ENCODE results near the gene DHX8.
"Not testable (repeated sequence)": the region's sequence is repeated elsewhere in the genome, so short reads cannot be mapped to it uniquely, and the experiment has no call there.

The DHX8 gene

DNA sequence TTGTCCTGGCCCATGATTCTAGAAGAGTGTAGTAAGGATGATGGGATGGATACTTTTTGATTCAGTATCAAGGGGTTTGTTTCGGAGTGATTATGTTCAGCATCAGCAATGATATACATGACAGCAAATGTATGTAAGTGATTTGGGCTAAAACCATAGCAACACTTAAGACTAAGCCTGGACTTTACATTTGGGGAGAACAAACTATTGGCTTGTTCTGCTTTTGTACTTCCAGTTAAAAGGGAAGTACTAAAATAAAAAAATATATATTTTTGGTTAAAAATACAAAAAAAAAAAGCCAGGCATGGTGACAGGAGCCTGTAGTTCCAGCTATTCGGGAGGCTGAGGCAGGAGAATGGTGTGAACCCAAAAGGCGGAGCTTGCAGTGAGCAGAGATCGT lies 20.5 kb upstream of the DHX8 start:
- TF ChIP-seq POLR2AphosphoS5 (IDR thresholded peaks at IDR 0.05; ENCODE audit: low read depth, low read length): no peak
- no peak for TF ChIP-seq TAF1 (IDR thresholded peaks at IDR 0.05; ENCODE audit: borderline replicate concordance, low read depth, low read length)
- no peak for TF ChIP-seq POLR2A (IDR thresholded peaks at IDR 0.05; ENCODE audit: low read depth, low read length)
- DNase-seq (ENCODE audit: insufficient read length) (no peak), FAIRE-seq (no peak)

DNA sequence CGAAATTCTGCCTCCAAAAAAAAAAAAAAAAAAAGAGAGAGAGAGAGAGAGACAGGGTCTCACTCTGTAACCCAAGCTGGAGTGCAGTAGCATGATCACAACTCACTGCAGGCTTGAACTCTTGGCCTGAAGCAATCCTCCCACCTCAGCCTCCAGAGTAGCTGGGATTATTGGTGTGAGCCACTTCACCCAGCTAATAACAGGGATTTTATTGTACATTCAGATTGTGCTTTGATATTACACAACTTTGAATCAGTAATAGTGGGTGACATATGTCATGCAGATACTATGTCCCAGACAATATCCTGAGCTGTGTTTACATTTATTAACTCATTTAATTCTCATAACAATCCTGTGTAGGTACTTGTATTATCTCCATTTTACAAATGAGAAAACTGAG lies 19.7 kb upstream of the DHX8 start:
- no peak for FAIRE-seq
- DNase-seq (ENCODE audit: insufficient read length): no peak
- TF ChIP-seq TAF1 (IDR thresholded peaks at IDR 0.05; ENCODE audit: borderline replicate concordance, low read depth, low read length) (no peak), POLR2AphosphoS5 (IDR thresholded peaks at IDR 0.05; ENCODE audit: low read depth, low read length) (no peak), POLR2A (IDR thresholded peaks at IDR 0.05; ENCODE audit: low read depth, low read length) (no peak)

DNA sequence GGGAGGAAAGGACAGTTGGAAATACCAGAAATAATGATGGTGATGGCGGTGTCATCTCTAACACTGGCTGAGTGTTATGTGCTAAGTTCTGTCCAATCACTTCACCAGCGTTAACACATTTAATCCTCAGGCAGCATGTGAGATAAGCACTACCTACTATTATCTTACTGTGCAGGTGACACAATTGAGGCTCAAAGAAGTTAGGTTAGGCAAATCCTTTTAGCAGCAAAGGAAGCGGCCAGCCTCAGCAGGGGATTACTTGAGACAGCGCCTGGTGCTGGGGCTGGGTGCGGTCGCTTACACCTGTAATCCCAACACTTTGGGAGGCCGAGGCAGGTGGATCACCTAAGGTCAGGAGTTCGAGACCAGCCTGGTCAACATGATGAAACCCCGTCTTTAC lies 18.7 kb upstream of the DHX8 start:
- FAIRE-seq (no peak), DNase-seq (ENCODE audit: insufficient read length) (no peak)
- TF ChIP-seq POLR2AphosphoS5 (IDR thresholded peaks at IDR 0.05; ENCODE audit: low read depth, low read length) (no peak), POLR2A (IDR thresholded peaks at IDR 0.05; ENCODE audit: low read depth, low read length) (no peak), TAF1 (IDR thresholded peaks at IDR 0.05; ENCODE audit: borderline replicate concordance, low read depth, low read length) (no peak)

DNA sequence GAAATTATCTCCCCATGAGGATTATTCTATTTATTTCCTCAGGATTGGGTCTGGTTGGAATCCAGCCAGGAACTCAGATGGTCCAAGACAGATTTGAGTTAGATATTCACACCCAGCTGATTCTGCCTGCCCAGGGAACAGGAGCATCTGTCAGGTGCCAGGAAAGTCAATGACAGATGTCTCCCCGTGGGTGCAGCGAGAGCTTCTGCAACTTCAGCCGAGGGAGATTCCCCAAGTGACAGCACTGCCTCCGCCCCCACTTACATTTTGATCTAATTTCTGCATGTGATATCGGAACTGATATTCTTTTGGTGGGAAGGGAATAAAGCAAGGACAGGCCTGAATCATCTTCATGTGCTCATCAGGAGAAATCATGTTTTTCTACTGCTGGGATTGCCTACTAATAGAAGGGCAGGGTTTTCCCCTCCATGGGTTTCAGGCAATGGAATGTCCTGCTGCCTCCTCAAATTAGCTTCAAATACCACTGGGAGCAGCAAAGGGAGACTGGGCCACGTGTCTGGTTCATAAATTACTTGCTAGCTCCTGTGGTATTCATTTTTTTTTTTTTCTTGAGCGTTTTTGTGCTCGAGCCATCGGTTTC lies 15.7 kb upstream of the DHX8 start:
- FAIRE-seq (no peak), DNase-seq (ENCODE audit: insufficient read length) (no peak)
- TF ChIP-seq POLR2AphosphoS5 (IDR thresholded peaks at IDR 0.05; ENCODE audit: low read depth, low read length) (no peak), POLR2A (IDR thresholded peaks at IDR 0.05; ENCODE audit: low read depth, low read length) (no peak), TAF1 (IDR thresholded peaks at IDR 0.05; ENCODE audit: borderline replicate concordance, low read depth, low read length) (no peak)

DNA sequence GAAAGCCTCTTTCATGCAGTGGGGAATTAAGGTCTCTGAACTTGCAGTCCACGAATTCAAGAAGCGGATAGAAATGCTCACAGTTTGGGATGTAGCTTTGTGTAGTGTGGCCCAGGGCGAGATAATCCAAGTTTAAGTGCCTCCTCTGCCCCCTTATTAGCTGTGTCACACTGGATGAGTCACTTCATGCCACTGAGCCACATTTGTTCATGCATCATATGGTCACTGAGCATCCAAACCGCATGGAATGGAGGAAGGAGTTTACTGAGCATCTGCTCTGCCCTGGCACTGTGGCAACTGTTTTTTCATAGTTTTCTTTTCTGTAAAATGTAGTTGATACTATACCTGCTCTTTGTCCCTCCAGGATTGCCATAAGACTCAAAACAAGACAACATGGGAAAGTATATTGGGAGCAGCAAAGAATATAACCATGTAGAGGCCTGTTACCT lies 15.1 kb upstream of the DHX8 start:
- FAIRE-seq (no peak), DNase-seq (ENCODE audit: insufficient read length) (no peak)
- TF ChIP-seq POLR2AphosphoS5 (IDR thresholded peaks at IDR 0.05; ENCODE audit: low read depth, low read length): no peak
- no peak for TF ChIP-seq POLR2A (IDR thresholded peaks at IDR 0.05; ENCODE audit: low read depth, low read length)
- no peak for TF ChIP-seq TAF1 (IDR thresholded peaks at IDR 0.05; ENCODE audit: borderline replicate concordance, low read depth, low read length)

DNA sequence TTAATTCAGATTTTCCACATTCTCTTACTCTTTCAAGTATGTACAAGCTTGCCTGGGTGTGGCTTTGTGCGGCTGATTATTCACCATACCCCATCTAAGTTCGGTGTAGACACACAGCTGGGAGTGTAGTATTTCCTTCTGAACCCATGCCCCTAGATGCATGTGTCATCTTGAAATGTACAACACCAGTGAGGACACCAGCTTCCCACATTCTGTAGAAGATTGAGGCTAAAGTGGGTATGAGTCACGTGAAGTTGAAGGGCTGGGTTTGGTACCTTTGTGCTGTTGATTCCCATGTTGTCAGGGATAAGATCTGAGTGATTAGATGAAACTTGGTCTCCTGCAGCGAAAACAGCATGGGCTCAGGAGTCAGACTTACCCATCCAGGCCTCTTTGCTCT lies 14.6 kb upstream of the DHX8 start:
- DNase-seq (ENCODE audit: insufficient read length) (no peak), FAIRE-seq (no peak)
- no peak for TF ChIP-seq POLR2AphosphoS5 (IDR thresholded peaks at IDR 0.05; ENCODE audit: low read depth, low read length)
- TF ChIP-seq TAF1 (IDR thresholded peaks at IDR 0.05; ENCODE audit: borderline replicate concordance, low read depth, low read length): no peak
- no peak for TF ChIP-seq POLR2A (IDR thresholded peaks at IDR 0.05; ENCODE audit: low read depth, low read length)

DNA sequence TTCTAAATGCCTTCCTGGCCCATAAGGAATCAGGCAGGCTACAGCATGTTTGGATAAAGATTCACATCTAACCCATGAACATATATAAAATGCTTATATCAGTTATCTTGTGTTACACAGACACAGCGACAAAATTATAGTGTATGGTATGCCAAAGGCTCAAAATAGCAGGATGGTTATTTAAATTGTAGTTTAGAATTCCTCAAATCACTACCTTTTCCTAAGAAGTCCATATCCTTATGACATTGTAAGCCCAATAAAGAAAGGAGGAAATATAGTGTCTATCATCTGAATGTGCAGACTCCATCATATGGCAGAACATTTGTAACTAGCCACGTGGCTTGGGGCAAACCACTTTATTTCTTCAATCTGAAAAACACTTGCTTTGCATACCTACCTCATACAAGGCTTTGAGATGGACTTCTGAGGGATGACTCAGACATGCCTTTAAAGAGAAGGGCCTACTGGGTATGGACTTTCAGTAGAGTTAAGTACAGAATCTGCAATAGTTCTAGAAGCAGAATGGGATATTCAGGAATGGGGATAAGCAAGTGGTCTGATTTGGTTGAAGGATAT lies 12.1 kb upstream of the DHX8 start:
- no peak for TF ChIP-seq POLR2A (IDR thresholded peaks at IDR 0.05; ENCODE audit: low read depth, low read length)
- no peak for TF ChIP-seq TAF1 (IDR thresholded peaks at IDR 0.05; ENCODE audit: borderline replicate concordance, low read depth, low read length)
- no peak for FAIRE-seq
- DNase-seq (ENCODE audit: insufficient read length): no peak

GRCh38 chr17:43475494-43476089 lies 8.2 kb upstream of the DHX8 start:
- DNase-seq (ENCODE audit: insufficient read length): no peak
- TF ChIP-seq POLR2AphosphoS5 (IDR thresholded peaks at IDR 0.05; ENCODE audit: low read depth, low read length) (no peak), POLR2A (IDR thresholded peaks at IDR 0.05; ENCODE audit: low read depth, low read length) (no peak), TAF1 (IDR thresholded peaks at IDR 0.05; ENCODE audit: borderline replicate concordance, low read depth, low read length) (no peak)
- FAIRE-seq: no peak

- not testable (repeated sequence) for FAIRE-seq; DNase-seq (ENCODE audit: insufficient read length)
Observed at GRCh38 chr17:43476306-43476705, 7.5 kb upstream of the DHX8 start.

GRCh38 chr17:43477832-43478634 lies 5.7 kb upstream of the DHX8 start:
- no peak for TF ChIP-seq POLR2AphosphoS5 (IDR thresholded peaks at IDR 0.05; ENCODE audit: low read depth, low read length)
- no peak for TF ChIP-seq POLR2A (IDR thresholded peaks at IDR 0.05; ENCODE audit: low read depth, low read length)
- no peak for TF ChIP-seq TAF1 (IDR thresholded peaks at IDR 0.05; ENCODE audit: borderline replicate concordance, low read depth, low read length)
- DNase-seq (ENCODE audit: insufficient read length) (no peak), FAIRE-seq (no peak)

DNA sequence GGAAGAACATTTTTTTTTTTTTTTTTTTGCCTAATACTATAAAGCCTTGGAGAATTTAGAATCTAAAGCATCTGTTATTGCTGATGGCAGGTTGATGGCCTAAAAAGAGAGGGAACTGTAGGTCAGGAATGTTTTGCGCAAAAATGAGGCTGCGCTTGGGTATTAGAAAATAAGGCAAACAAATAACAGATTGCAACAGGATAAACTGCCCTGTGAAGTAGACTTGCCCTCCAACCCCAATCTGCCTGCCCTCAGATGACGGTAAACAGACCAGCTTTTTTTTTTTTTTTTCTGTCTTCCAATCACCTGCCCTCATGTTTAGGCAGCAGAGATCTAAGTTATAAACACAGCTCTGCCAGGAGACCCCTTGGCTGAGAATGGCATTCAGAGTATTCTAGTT lies 3.8 kb upstream of the DHX8 start:
- DNase-seq (ENCODE audit: insufficient read length) (no peak), FAIRE-seq (no peak)
- TF ChIP-seq POLR2AphosphoS5 (IDR thresholded peaks at IDR 0.05; ENCODE audit: low read depth, low read length) (no peak), TAF1 (IDR thresholded peaks at IDR 0.05; ENCODE audit: borderline replicate concordance, low read depth, low read length) (no peak), POLR2A (IDR thresholded peaks at IDR 0.05; ENCODE audit: low read depth, low read length) (no peak)
